NT2/D1 (cell line): ENCODE results near the gene EMP2.

Experiments used
- SUZ12 ChIP-seq: IDR thresholded peaks from 2 replicates; pipeline ENCODE4 v1.6.1; 2011; ENCODE audit not compliant: insufficient read length, insufficient read depth; ENCODE audit errors: extremely low read depth
- YY1 ChIP-seq: IDR thresholded peaks from 2 replicates; pipeline ENCODE4 v1.6.1; 2011; ENCODE audit not compliant: insufficient read length, insufficient read depth
- ZNF274 ChIP-seq: IDR thresholded peaks from 2 replicates; pipeline ENCODE4 v1.6.1; 2011; ENCODE audit warnings: mild to moderate bottlenecking, low read depth, low read length

GRCh38 chr16:10558746-10559641 lies 21.4 kb downstream of the EMP2 start:
- no peak for TF ChIP-seq ZNF274
- TF ChIP-seq YY1, result no peak
- TF ChIP-seq SUZ12, result no peak
